HL-60 (cell line): ENCODE measurements around the gene EIF1AD.

Source experiments
- DNase-seq, 2 experiments: peaks; one replicate each; pipeline ENCODE4 v3.0.0-alpha.2; 2010 to 2020; ENCODE audit warnings: low read depth in 1 of 2, low spot score in 1 of 2
- H3K27ac ChIP-seq: fragments of 250-450 bp; sonication (Bioruptor Pico); replicated peaks from 2 replicates; pipeline ENCODE4 v1.5.1; 2020; ENCODE audit warnings: mild to moderate bottlenecking, moderate library complexity
- H3K27me3 ChIP-seq: fragments of 250-450 bp; sonication (Bioruptor Pico); 2 replicates; pipeline ENCODE4 v1.5.1; 2021; ENCODE audit warnings: mild to moderate bottlenecking, moderate library complexity; ENCODE audit not compliant: insufficient read depth, poor library complexity, severe bottlenecking
- H3K4me3 ChIP-seq: replicated peaks from 2 replicates; pipeline ENCODE4 v1.5.1; 2011; ENCODE audit warnings: mild to moderate bottlenecking, control low read depth, low read length; ENCODE audit not compliant: insufficient read depth
- CTCF ChIP-seq: IDR thresholded peaks from one replicate; pipeline ENCODE4 v1.5.1; 2011; ENCODE audit warnings: low read length, control low read depth, inconsistent platforms; ENCODE audit not compliant: insufficient read depth
- GABPA ChIP-seq: IDR thresholded peaks from 2 replicates; pipeline ENCODE4 v1.6.1; 2012; ENCODE audit warnings: low read depth
- POLR2AphosphoS5 ChIP-seq: IDR thresholded peaks from 2 replicates; pipeline ENCODE4 v1.6.1; 2012; ENCODE audit warnings: low read depth
- REST ChIP-seq: IDR thresholded peaks from 2 replicates; pipeline ENCODE4 v1.6.1; 2012; ENCODE audit warnings: low read depth; ENCODE audit not compliant: insufficient replicate concordance
- SPI1 ChIP-seq: IDR thresholded peaks from 2 replicates; pipeline ENCODE4 v1.6.1; 2012; ENCODE audit warnings: low read depth, mild to moderate bottlenecking, borderline replicate concordance

Gene EIF1AD

GRCh38 chr11:65961267-65962140 is 40.5 kb downstream of the EIF1AD start, which contains the start of gene SART1:
Gene SART1 (plus strand): TSS chr11:65961734. CDS start chr11:65961781, 47 bp downstream.
- peak; percentile 95 to 98 for DNase-seq
- peak; percentile 60 for TF ChIP-seq POLR2AphosphoS5
- no peak for TF ChIP-seq CTCF
- TF ChIP-seq REST = peak; percentile 78
- peak; percentile 98 for TF ChIP-seq GABPA
- no peak for TF ChIP-seq SPI1
- Histone ChIP-seq H3K27ac (peak within 1 kb of the TSS; percentile 88), H3K4me3 (peak within 1 kb of the TSS; percentile 80), H3K27me3 (no peaks in the 10 kb centered on the region)

- DNase-seq = no peak
- Histone ChIP-seq H3K4me3 (peak overlapping the region; percentile 80), H3K27me3 (no peaks in the 10 kb centered on the region), H3K27ac (peak overlapping the region; percentile 88)
- TF ChIP-seq REST (no peak), GABPA (no peak), SPI1 (no peak), CTCF (no peak), POLR2AphosphoS5 (no peak)
Measured at GRCh38 chr11:65960824-65961266, 41.1 kb downstream of the EIF1AD start.

- Histone ChIP-seq H3K27ac (no peak overlapping the region), H3K4me3 (no peak overlapping the region), H3K27me3 (no peaks in the 10 kb centered on the region)
- no peak for DNase-seq
- TF ChIP-seq CTCF (no peak), GABPA (no peak), POLR2AphosphoS5 (no peak), SPI1 (no peak), REST (no peak)
Measured at GRCh38 chr11:65958774-65959420, 43.1 kb downstream of the EIF1AD start.
